Measurements from ENCODE around the gene TERT. TPM values are rescaled to one million over a fixed set of nuclear protein-coding genes. Genes with fewer than 3 reads are reported as not detected.

Gene TERT
- total and polyA plus RNA-seq, 2 donors (not counting 1 experiment from before 2014, with no cell fraction given) = 0.24 to 0.39 TPM

DNA sequence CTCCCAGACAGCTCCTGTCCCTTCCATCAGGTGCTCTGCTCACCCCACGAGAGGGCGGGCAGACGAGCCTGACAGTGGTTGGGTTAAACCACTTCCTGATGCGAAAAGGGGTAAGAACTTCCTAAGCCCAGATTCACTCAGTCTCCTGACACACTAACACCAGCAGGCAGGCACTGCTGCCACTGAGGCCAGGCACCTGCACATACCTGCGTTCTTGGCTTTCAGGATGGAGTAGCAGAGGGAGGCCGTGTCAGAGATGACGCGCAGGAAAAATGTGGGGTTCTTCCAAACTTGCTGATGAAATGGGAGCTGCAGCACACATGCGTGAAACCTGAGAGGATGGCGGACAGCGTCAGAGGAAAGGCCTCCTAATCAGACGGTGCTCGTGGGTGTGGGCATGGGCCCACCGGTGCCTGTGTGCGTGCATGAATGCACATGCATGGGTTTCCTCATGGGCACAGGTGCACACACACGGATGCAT is 39.7 kb downstream of the TERT start:
- DNase-seq (no peak), ATAC-seq (ENCODE audit: low read depth) (no peak)
- intact Hi-C loops (cut with micrococcal nuclease) = no loop called here
- TF ChIP-seq EZH2 (IDR thresholded peaks at IDR 0.05; ENCODE audit: borderline replicate concordance, insufficient read depth, low read depth, low read length, poor library complexity, severe bottlenecking) = no peak
- no peak for TF ChIP-seq CTCF (IDR thresholded peaks at IDR 0.05)
- Mint-ChIP-seq H3K9me3 (ENCODE audit: insufficient read depth) (no peaks in the 10 kb centered on the region), H3K4me3 (no peak overlapping the region), H3K4me1 (peaks cover 4% of the 10 kb centered on the region), H3K27me3 (no peaks in the 10 kb centered on the region), H3K27ac (no peak overlapping the region)
- H3K4me3 ChIP-seq (ENCODE audit: control extremely low read depth in 1 of 5, extremely low read depth in 1 of 5, insufficient read depth in 1 of 5, low read depth in 2 of 5, low read length in 4 of 5) = no peak overlapping the region
- H2AFZ ChIP-seq (ENCODE audit: insufficient read depth, low read depth, low read length, poor library complexity, severe bottlenecking) = no peak overlapping the region
- H3K9me3 ChIP-seq (ENCODE audit: control extremely low read depth in 1 of 3, control insufficient read depth in 2 of 3, insufficient read depth in 1 of 3, low read length in 2 of 3) = peaks cover 0 to 6% (median 0%) of the 10 kb centered on the region in 3 donors
- no peaks in the 10 kb centered on the region for H4K20me1 ChIP-seq (ENCODE audit: control insufficient read depth, insufficient read depth, low read length, poor library complexity, severe bottlenecking)
- no peaks in the 10 kb centered on the region for H3K4me1 ChIP-seq (ENCODE audit: control insufficient read depth in 2 of 2, insufficient read depth in 2 of 2, low read length in 2 of 2)
- no peaks in the 10 kb centered on the region for H3K36me3 ChIP-seq (replicated peaks in 1 of 2; ENCODE audit: control extremely low read depth in 1 of 2, control insufficient read depth in 1 of 2, extremely low read depth in 1 of 2, insufficient read depth in 2 of 2, low read length in 1 of 2)
- H3K27ac ChIP-seq (ENCODE audit: low read length in 2 of 2) = no peak overlapping the region
- WGBS (ENCODE audit: insufficient coverage) = 57% methylated on average over 16 of the region's 16 CpGs
- no peak overlapping the region for H3K9ac ChIP-seq (ENCODE audit: low read length)
- H3K4me2 ChIP-seq (replicated peaks; ENCODE audit: low read depth, low read length, poor library complexity, severe bottlenecking) = no peak overlapping the region
- H3K27me3 ChIP-seq (replicated peaks in 1 of 4; ENCODE audit: control extremely low read depth in 1 of 4, control insufficient read depth in 3 of 4, insufficient read depth in 4 of 4, low read length in 3 of 4) = no peaks in the 10 kb centered on the region
- no peaks in the 10 kb centered on the region for H3K79me2 ChIP-seq (ENCODE audit: control insufficient read depth, insufficient read depth, low read length)
- ChIA-PET POLR2A (no interaction called here), CTCF (no interaction called here)

- no peak overlapping the region for H3K4me2 ChIP-seq (replicated peaks; ENCODE audit: low read depth, low read length, poor library complexity, severe bottlenecking)
- intact Hi-C loops (cut with micrococcal nuclease) = no loop called here
- no peak for DNase-seq
- no peaks in the 10 kb centered on the region for H3K4me1 ChIP-seq (ENCODE audit: control insufficient read depth in 2 of 2, insufficient read depth in 2 of 2, low read length in 2 of 2)
- H4K20me1 ChIP-seq (ENCODE audit: control insufficient read depth, insufficient read depth, low read length, poor library complexity, severe bottlenecking) = no peaks in the 10 kb centered on the region
- CTCF ChIA-PET = no interaction called here
- H3K27me3 Mint-ChIP-seq = no peaks in the 10 kb centered on the region
- TF ChIP-seq EZH2 (IDR thresholded peaks at IDR 0.05; ENCODE audit: borderline replicate concordance, insufficient read depth, low read depth, low read length, poor library complexity, severe bottlenecking) = no peak
- no peak for TF ChIP-seq CTCF (IDR thresholded peaks at IDR 0.05)
- POLR2A ChIA-PET = no interaction called here
- no peaks in the 10 kb centered on the region for H3K9me3 ChIP-seq (ENCODE audit: control extremely low read depth in 1 of 3, control insufficient read depth in 2 of 3, insufficient read depth in 1 of 3, low read length in 2 of 3)
- H3K79me2 ChIP-seq (ENCODE audit: control insufficient read depth, insufficient read depth, low read length) = no peaks in the 10 kb centered on the region
- H3K9ac ChIP-seq (ENCODE audit: low read length) = no peak overlapping the region
- ATAC-seq (ENCODE audit: low read depth) = no peak
- no peak overlapping the region for H3K4me3 ChIP-seq (ENCODE audit: control extremely low read depth in 1 of 5, extremely low read depth in 1 of 5, insufficient read depth in 1 of 5, low read depth in 2 of 5, low read length in 4 of 5)
- H3K9me3 Mint-ChIP-seq (ENCODE audit: insufficient read depth) = no peaks in the 10 kb centered on the region
- no peaks in the 10 kb centered on the region for H3K36me3 ChIP-seq (replicated peaks in 1 of 2; ENCODE audit: control extremely low read depth in 1 of 2, control insufficient read depth in 1 of 2, extremely low read depth in 1 of 2, insufficient read depth in 2 of 2, low read length in 1 of 2)
- WGBS (ENCODE audit: insufficient coverage) = 93% methylated on average over 19 of the region's 19 CpGs
- no peak overlapping the region for H3K4me3 Mint-ChIP-seq
- H3K4me1 Mint-ChIP-seq = peaks cover 4% of the 10 kb centered on the region
- no peak overlapping the region for H3K27ac ChIP-seq (ENCODE audit: low read length in 2 of 2)
- no peak overlapping the region for H3K27ac Mint-ChIP-seq
- no peak overlapping the region for H2AFZ ChIP-seq (ENCODE audit: insufficient read depth, low read depth, low read length, poor library complexity, severe bottlenecking)
- H3K27me3 ChIP-seq (replicated peaks in 1 of 4; ENCODE audit: control extremely low read depth in 1 of 4, control insufficient read depth in 3 of 4, insufficient read depth in 4 of 4, low read length in 3 of 4) = no peaks in the 10 kb centered on the region
These were observed 40.7 kb downstream of the TERT start for GRCh38 chr5:1254196-1254595.
